CD4-positive, alpha-beta T cell (primary cell): ENCODE data around the gene MMD2. TPM values are rescaled to one million over a fixed set of nuclear protein-coding genes. Genes with fewer than 3 reads are reported as not detected.
A peak's percentile ranks its signal among the peaks of the same experiment; 100 is the strongest.

Experiments used
- ATAC-seq: fragments of 200-7000 bp; cut with Tn5 transposase; one replicate; pipeline ENCODE4 v1.10.0; 2022; ENCODE audit warnings: mild to moderate bottlenecking; ENCODE audit not compliant: poor library complexity
- CTCF ChIA-PET: fragments of 350-600 bp; sonication (Branson Sonifier 250); formaldehyde crosslinking; loops from one replicate; lab custom pipeline; 2021; ENCODE audit warnings: antibody characterized with exemption, inconsistent platforms; lab: Charles Lee
- POLR2A ChIA-PET: fragments of 350-600 bp; sonication (Branson Sonifier 250); formaldehyde crosslinking; loops from one replicate; lab custom pipeline; 2021; ENCODE audit warnings: antibody characterized with exemption, inconsistent platforms; lab: Charles Lee
- DNase-seq, 14 experiments: peaks; one replicate each; pipeline ENCODE4 v3.0.0-alpha.2; 2013 to 2020; ENCODE audit warnings: mixed read lengths in 2 of 14
- H3K27ac ChIP-seq, 2 donors: one replicate each; pipeline versions ENCODE4 v1.5.1 to v1.7.0; 2013; ENCODE audit warnings: low read length in 2 of 2, low read depth in 1 of 2, mild to moderate bottlenecking in 1 of 2
- H3K27me3 ChIP-seq, 2 experiments: 1 replicate in 1 of 2; 2 replicates in 1 of 2; pipeline versions ENCODE4 v1.6.1 to v1.7.0; 2013; ENCODE audit warnings: low read length in 2 of 2, control low read depth in 1 of 2, mild to moderate bottlenecking in 1 of 2, moderate library complexity in 1 of 2; ENCODE audit not compliant: insufficient read depth in 2 of 2, control insufficient read depth in 1 of 2
- H3K36me3 ChIP-seq: one replicate; pipeline ENCODE4 v1.6.1; 2013; ENCODE audit warnings: low read length, control low read depth; ENCODE audit not compliant: insufficient read depth
- H3K4me1 ChIP-seq: one replicate; pipeline ENCODE4 v1.6.1; 2013; ENCODE audit warnings: low read length, control low read depth; ENCODE audit not compliant: insufficient read depth
- H3K4me3 ChIP-seq: one replicate; pipeline ENCODE4 v1.5.1; 2013; ENCODE audit warnings: mild to moderate bottlenecking, low read length, moderate library complexity
- H3K9me3 ChIP-seq, 2 experiments: 1 replicate in 1 of 2; 2 replicates in 1 of 2; pipeline versions ENCODE4 v1.6.1 to v1.7.0; 2013; ENCODE audit warnings: low read length in 2 of 2, mild to moderate bottlenecking in 2 of 2, control low read depth in 1 of 2, moderate library complexity in 1 of 2; ENCODE audit not compliant: control insufficient read depth in 1 of 2, insufficient read depth in 1 of 2
- H3K27ac Mint-ChIP-seq: one replicate; pipeline ENCODE4 v1.8.0; 2020; ENCODE audit warnings: mixed read lengths
- H3K27me3 Mint-ChIP-seq: one replicate; pipeline ENCODE4 v1.8.0; 2021; ENCODE audit warnings: mixed read lengths
- H3K36me3 Mint-ChIP-seq: one replicate; pipeline ENCODE4 v1.8.0; 2021; ENCODE audit warnings: low read depth, mixed read lengths
- H3K4me1 Mint-ChIP-seq: one replicate; pipeline ENCODE4 v1.8.0; 2021; ENCODE audit warnings: low read depth, mixed read lengths
- H3K4me3 Mint-ChIP-seq: one replicate; pipeline ENCODE4 v1.8.0; 2020; ENCODE audit warnings: mild to moderate bottlenecking, mixed read lengths
- H3K9me3 Mint-ChIP-seq: one replicate; pipeline ENCODE4 v1.8.0; 2020; ENCODE audit warnings: mixed read lengths
- CTCF ChIP-seq: fragments of 200-600 bp; IDR thresholded peaks from one replicate; pipeline ENCODE4 v1.8.0; 2022; ENCODE audit warnings: antibody characterized with exemption, mild to moderate bottlenecking
- intact Hi-C, 2 experiments: fragments of 100-400 bp; cut with DNase I in 1 of 2; cut with micrococcal nuclease in 1 of 2; formaldehyde crosslinking; loops; one replicate each; pipeline versions ENCODE4 v1.15.1 to v1.9.0; 2023 to 2025; cut with DNase I, micrococcal nuclease
- total RNA-seq, 174 experiments: library from RNA in 2 of 174; stranded (reverse) in 2 of 174; gene quantifications; one replicate each; pipeline ENCODE4 v1.2.3 and lab custom pipeline; 2021 to 2026

MMD2 gene
- total RNA-seq, 2 experiments from 2014 or later, result not detected

GRCh38 chr7:4931943-4932342 is 27.0 kb downstream of the MMD2 start:
- Mint-ChIP-seq H3K27me3 (peaks cover 4% of the 10 kb centered on the region), H3K4me1 (no peaks in the 10 kb centered on the region), H3K4me3 (no peak overlapping the region), H3K9me3 (no peaks in the 10 kb centered on the region), H3K36me3 (no peaks in the 10 kb centered on the region), H3K27ac (no peak overlapping the region)
- TF ChIP-seq CTCF, result no peak
- no peak for ATAC-seq
- H3K4me3 ChIP-seq, result no peak overlapping the region
- ChIA-PET CTCF (interaction anchor here (0.8 kb wide), 1 partner anchor 32 kb away, joined by 3 read pairs; no protein-coding TSS in a partner anchor), POLR2A (no interaction called here)
- H3K36me3 ChIP-seq, result no peaks in the 10 kb centered on the region
- intact Hi-C loops, result no loop called here
- no peak overlapping the region for H3K27ac ChIP-seq
- H3K4me1 ChIP-seq, result no peaks in the 10 kb centered on the region
- H3K9me3 ChIP-seq, result peaks cover 0 to 5% of the 10 kb centered on the region in 2 experiments
- peak in 1 of 14 experiments; percentile 2 for DNase-seq
- H3K27me3 ChIP-seq, result no peaks in the 10 kb centered on the region

GRCh38 chr7:4929005-4929404 is 30.0 kb downstream of the MMD2 start:
- Mint-ChIP-seq H3K27ac (no peak overlapping the region), H3K36me3 (no peaks in the 10 kb centered on the region), H3K4me3 (no peak overlapping the region), H3K9me3 (no peaks in the 10 kb centered on the region), H3K4me1 (no peaks in the 10 kb centered on the region), H3K27me3 (peaks cover 4% of the 10 kb centered on the region)
- CTCF ChIA-PET, result no interaction called here
- Histone ChIP-seq H3K27me3 (no peaks in the 10 kb centered on the region), H3K4me3 (no peak overlapping the region), H3K4me1 (no peaks in the 10 kb centered on the region), H3K36me3 (no peaks in the 10 kb centered on the region), H3K27ac (no peak overlapping the region), H3K9me3 (peaks cover 0 to 5% of the 10 kb centered on the region in 2 experiments)
- DNase-seq, result no peak
- intact Hi-C loops, result no loop called here
- ATAC-seq, result no peak
- TF ChIP-seq CTCF, result no peak
- POLR2A ChIA-PET, result no interaction called here

GRCh38 chr7:4928445-4928844 is 30.5 kb downstream of the MMD2 start:
- ATAC-seq, result no peak
- CTCF ChIA-PET, result no interaction called here
- intact Hi-C loops, result no loop called here
- no peak overlapping the region for H3K4me3 Mint-ChIP-seq
- H3K9me3 Mint-ChIP-seq, result no peaks in the 10 kb centered on the region
- no peak for DNase-seq
- Histone ChIP-seq H3K4me3 (no peak overlapping the region), H3K36me3 (no peaks in the 10 kb centered on the region), H3K4me1 (no peaks in the 10 kb centered on the region), H3K27ac (no peak overlapping the region), H3K9me3 (peaks cover 0 to 5% of the 10 kb centered on the region in 2 experiments), H3K27me3 (no peaks in the 10 kb centered on the region)
- H3K4me1 Mint-ChIP-seq, result no peaks in the 10 kb centered on the region
- H3K27ac Mint-ChIP-seq, result no peak overlapping the region
- peaks cover 4% of the 10 kb centered on the region for H3K27me3 Mint-ChIP-seq
- TF ChIP-seq CTCF, result no peak
- POLR2A ChIA-PET, result no interaction called here
- H3K36me3 Mint-ChIP-seq, result no peaks in the 10 kb centered on the region
